RWPE1 (cell line): ENCODE data around the gene RFC4.

Experiments
- CTCF ChIA-PET: fragments of 350-600 bp; sonication (Branson Sonifier 250); formaldehyde crosslinking; extraction: SDS; loops from one replicate; lab custom pipeline; 2021; lab: Yijun Ruan, JAX
- POLR2A ChIA-PET: fragments of 400-600 bp; formaldehyde crosslinking; extraction: SDS; loops from one replicate; lab custom pipeline; 2020; ENCODE audit warnings: antibody characterized with exemption; ENCODE audit not compliant: low non-redundant PET; lab: Yijun Ruan, JAX
- DNase-seq: peaks from one replicate; pipeline ENCODE4 v3.0.0; 2012; ENCODE audit warnings: low spot score
- H3K27ac ChIP-seq: fragments of 450-650 bp; 2 replicates; pipeline ENCODE4 v1.5.1; 2017
- CTCF ChIP-seq: fragments of 450-650 bp; conservative IDR thresholded peaks from 2 replicates; pipeline ENCODE4 v1.5.1; 2017; ENCODE audit warnings: low read depth, mild to moderate bottlenecking

The RFC4 gene

GRCh38 chr3:186847437-186847836, 41.2 kb upstream of the RFC4 start:
- DNase-seq: no peak
- ChIA-PET CTCF (interaction anchor here (0.6 kb wide), 1 partner anchor 92 kb away, joined by 3 read pairs; no protein-coding TSS in a partner anchor), POLR2A (no interaction called here)
- H3K27ac ChIP-seq: no peak overlapping the region
- TF ChIP-seq CTCF: no peak

- POLR2A ChIA-PET: no interaction called here
- H3K27ac ChIP-seq: no peak overlapping the region
- CTCF ChIA-PET: no interaction called here
- DNase-seq: no peak
- TF ChIP-seq CTCF: no peak
Measured at GRCh38 chr3:186845756-186846155, 39.5 kb upstream of the RFC4 start.

- ChIA-PET POLR2A (no interaction called here), CTCF (no interaction called here)
- TF ChIP-seq CTCF: no peak
- no peak for DNase-seq
- no peak overlapping the region for H3K27ac ChIP-seq
Measured at GRCh38 chr3:186844908-186845307, 38.6 kb upstream of the RFC4 start.

GRCh38 chr3:186843039-186843432, 36.8 kb upstream of the RFC4 start:
- no peak for TF ChIP-seq CTCF
- CTCF ChIA-PET: interaction anchor here (0.6 kb wide), 1 partner anchor 241 kb away, joined by 4 read pairs; no protein-coding TSS in a partner anchor
- H3K27ac ChIP-seq: no peak overlapping the region
- no peak for DNase-seq
- POLR2A ChIA-PET: no interaction called here

- CTCF ChIA-PET: no interaction called here
- POLR2A ChIA-PET: no interaction called here
- no peak within 1 kb of the TSS for H3K27ac ChIP-seq
- no peak for DNase-seq
- no peak for TF ChIP-seq CTCF
Measured at GRCh38 chr3:186842426-186843038, 36.2 kb upstream of the RFC4 start, which contains the start of gene ADIPOQ. Gene ADIPOQ (plus strand): TSS chr3:186842710. CDS start chr3:186853059, 10,349 bp downstream.

- ChIA-PET POLR2A (no interaction called here), CTCF (no interaction called here)
- TF ChIP-seq CTCF: no peak
- DNase-seq: no peak
- H3K27ac ChIP-seq: no peak overlapping the region
Measured at GRCh38 chr3:186841620-186842019, 35.3 kb upstream of the RFC4 start.
